NCI-H2227 (cell line): Measurements from ENCODE around the gene CLMP.
"Not testable (repeated sequence)": the region's sequence is repeated elsewhere in the genome, so short reads cannot be mapped to it uniquely, and the experiment has no call there.

ENCODE experiments used
- DNase-seq: peaks from one replicate; lab custom pipeline; 2025; ENCODE audit not compliant: unreplicated experiment; lab: John Stamatoyannopoulos, UW

Gene CLMP

DNA sequence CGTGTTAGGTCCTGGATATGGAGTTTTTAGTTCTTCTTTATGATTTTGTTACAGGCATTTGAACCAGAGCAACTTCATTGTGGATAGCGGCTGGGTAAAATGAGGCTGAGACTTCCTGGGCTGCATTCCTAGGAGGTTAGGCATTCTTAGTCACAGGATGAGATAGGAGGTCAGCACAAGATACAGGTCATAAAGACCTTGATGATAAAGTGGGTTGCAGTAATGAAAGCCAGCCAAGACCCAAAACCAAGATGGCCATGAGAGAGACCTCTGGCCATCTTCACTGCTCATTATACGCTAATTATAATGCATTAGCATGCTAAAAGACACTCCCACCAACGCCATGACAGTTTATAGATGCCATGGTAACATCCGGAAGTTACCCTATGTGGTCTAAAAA is 23.4 kb upstream of the CLMP start:
- no peak for DNase-seq

DNA sequence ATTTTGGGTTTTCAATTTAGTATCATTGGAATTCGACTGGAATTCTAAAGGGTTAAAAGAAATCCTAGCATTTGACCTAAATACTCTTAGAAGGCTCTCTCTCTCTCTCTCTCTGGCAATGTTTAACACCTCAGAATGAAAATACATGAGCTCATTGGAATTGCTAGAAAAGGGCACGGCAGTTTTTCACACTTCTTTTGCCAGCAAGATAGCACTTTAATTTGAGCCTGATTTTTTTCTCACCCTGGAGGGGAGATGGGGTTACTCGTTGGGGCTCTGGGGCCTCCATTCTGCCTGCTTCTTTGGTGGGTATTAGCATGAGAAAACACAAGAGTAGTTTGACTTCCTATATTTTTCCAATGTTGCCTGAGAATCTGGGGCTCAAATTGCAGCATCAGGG is 22.8 kb upstream of the CLMP start:
- DNase-seq, result no peak

DNA sequence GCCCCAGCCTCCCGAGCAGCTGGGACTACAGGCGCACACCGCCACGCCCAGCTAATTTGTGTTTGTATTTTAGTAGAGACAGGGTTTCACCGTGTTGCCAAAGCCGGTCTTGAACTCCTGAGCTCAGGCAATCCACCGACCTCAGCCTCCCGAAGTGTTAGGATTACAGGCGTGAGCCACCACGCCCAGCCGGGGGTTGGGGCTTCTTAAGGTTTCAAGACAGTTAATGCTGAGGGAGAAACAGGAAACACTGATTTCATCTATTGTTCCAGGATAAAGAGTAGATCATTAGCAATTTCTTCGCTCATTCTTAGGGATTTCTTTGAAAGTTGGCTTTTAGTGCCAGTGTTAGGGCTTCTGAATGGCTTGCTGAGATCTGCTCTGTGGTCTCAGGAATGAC is 21.2 kb upstream of the CLMP start:
- DNase-seq, result no peak

DNA sequence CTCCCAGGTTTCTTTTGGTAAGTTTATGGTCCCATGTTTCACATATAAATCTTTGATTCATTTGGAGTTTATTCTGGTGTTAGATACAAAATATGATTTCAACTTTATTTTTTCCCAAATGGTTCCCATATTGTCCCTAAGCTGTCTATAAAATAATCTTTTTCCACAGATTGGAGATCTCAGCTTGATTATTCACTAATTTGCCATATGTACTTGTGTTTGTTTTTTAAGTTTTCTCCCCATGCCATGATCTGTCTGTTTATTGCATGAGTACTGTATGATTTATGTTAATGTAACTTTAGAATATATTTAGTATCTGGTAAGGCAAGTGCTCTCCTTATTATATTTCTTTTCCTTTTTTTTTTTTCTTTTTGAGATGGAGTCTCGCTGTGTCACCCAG is 19.9 kb upstream of the CLMP start:
- no peak for DNase-seq

DNA sequence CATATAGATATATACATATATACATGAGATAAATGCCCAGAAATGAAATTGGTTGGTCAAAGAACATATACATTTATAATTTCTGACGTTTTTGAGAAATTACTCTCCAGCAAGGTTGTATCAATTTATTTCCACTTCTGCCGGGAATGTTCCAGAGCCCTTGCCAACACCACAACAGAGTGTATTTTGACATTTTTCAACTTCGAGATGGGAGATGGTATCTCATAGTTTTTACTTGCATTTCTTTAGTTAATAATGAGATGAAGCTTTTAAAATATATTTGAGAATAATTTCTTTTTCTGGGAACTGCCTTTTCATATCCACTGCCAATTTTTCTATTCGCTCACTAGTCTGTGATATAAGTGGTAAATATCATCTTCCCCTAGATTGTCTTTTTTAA is 19.3 kb upstream of the CLMP start:
- no peak for DNase-seq

DNA sequence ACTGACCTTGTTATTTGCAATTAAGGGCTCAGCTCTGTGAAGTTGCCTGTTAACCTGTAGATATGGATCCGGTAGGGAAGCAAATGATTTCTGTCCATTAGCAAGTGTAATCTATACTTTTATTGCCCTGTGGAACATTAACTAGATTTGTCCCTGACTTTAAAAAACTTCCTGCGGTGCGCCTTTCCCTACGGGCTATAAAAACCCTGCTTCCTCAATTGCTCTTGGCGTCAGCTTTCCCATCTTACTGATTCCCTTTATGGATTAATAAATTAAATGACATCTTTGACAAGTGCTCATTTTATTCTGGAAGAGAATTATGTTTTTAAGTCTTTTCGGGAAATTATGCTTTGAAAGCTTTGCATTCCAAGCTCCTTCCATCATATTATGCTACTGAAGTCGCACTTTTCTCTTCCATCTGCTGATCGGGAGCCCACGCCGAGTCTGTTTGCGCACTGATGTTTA is 18.3 kb upstream of the CLMP start:
- no peak for DNase-seq

DNA sequence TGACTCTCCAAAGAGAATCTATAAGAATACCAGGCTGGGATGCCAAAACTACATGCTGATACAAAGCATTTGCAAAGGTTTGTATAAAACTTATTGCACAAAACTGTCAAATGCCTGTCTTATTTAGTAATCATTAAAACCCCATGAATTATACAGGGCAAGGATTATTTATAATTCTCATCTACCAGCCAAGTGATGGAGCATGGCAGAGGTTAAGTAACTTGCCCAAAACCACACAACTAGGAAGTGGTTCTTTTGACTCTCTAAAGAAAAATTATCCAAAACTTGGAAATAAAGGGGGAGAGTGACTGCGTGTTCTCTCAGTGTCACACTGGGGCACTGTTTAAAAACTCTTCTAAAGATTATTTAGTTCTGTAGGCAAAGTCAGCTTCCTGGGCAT is 17.4 kb upstream of the CLMP start:
- DNase-seq, result no peak

DNA sequence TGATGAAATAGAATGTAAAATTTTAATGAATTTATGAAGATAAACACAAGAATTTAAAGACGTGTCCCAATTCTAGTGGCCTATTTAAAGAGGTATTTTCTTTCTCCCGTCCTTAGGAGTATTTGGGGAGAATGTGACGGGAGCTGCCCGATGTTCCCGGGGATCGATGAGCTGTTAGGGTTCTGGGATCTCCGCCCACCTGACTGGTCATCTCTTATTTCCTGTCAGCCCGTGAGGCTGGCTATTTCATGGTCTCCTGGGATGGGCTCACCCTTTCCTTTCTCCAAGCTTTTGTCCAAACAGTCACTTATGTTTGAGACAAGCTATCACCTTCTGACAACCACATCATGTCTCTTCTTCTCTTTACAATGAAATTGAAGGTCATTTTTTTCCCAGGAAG is 16.9 kb upstream of the CLMP start:
- no peak for DNase-seq

DNA sequence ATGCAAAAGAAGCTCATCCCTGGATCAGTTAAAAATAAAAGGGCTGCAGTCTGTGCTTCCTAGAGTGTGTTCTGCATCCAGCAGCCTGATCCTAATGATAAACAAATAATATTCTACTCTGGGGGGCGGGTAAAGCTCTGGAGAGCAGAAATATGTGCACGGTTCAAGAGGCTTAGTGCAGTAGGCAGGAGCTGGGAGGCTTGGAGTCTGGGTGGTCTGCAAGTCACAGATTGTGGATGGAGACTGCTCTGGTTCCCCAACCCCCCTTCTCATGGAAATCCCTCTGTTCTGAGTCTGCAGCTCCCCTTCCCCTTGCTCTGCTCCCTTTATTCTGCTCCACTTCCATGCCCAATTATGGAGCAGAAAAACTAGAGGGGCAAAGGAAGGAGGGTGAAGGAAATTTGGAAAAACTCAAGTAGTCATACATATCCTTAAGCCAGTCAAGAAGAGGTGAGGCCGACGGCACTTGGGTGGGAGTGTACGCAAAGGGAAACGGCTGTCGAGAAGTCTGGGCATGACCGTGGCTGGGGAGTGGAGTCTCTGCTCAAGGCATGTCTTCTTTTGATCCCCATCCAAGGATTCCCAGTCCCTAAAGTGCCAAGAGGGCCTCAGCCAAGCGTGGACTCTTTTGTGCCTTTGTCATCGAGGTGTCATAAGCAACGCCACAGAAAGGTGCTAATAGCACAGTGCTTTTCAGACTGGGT is 16.3 kb upstream of the CLMP start:
- DNase-seq, result no peak

DNA sequence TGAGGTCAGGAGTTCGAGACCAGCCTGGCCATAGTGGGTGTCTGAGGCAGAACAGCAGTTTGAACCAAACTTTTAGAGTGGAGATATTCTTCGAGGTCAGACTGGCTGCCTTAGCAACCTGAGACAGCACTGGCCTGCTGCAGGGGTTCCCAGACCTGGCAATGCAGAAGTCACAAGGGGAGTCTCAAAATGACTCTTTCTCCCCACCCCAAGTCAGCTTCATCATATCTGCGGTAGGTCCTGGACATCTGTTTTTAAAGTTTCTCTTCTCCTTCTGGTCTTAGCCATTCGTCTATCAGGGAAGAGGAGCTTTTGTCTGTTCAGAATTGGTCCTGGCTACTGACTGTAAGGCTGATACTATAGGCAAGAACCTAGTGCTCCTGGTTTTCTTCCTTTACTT is 14.5 kb upstream of the CLMP start:
- no peak for DNase-seq

DNA sequence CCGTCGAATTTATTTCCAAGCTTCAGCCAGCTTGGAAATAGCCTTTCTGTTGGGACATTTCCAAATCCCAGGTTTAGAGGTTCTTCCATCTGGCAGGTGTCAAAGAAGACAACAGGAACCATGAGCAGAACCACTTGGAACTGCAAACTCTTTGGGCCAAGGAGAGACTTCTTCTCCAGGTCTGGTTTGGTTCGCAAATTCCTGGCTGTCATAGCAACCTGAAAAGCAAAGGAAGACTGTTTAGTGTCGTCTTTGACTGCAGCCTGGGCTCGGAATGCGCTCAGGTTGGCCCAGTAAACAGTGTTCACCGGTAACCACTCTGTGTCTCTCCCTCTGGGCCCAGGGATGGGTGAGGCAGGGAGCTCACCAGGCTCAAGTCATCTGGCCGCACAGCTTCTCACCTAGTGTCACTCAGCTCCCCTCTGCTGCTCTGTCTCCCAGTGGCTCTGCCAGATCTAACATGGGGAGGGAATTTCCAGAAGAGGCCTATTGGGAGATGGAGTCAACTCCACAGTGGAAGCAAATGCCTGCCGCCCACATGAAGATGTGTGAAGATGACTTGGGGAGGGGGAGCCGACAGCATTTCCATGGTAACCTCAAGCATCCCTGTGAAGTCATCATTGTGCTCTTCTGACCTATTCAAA is 11.9 kb upstream of the CLMP start:
- DNase-seq, result no peak

DNA sequence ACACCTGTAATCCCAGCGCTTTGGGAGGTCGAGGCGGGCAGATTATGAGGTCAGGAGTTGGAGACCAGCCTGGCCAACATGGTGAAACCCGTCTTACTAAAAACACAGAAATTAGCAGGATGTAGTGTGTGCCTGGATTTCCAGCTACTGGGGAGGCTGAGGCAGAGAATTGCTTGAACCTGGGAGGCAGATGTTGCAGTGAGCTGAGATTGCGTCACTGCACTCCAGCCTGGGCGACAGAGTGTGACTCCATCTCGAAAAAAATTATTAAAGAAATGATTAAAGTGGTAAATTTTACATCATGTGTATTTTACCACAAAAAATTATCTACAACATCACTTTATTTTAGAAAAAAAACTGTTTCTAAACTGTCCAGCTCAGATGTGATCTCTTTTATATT is 11.0 kb upstream of the CLMP start:
- not testable (repeated sequence) for DNase-seq

DNA sequence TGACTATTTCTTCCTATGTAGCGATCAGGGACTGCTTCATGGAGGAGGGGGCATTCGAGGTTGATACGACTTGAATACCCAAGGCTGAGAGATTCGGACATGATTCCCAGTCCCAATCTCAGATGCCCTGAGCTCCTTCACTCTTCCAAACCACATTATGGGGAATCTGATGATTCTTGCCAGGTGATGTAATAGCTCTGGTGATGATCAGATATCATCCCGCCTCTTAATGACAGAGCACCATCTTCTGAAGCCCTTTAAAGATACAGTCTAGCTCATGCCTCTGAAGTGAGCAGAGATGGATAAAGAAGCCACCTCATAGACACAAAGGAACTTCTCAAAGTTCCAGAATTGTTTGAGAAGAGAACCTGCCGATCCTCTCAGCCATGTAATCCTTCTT is 8.9 kb upstream of the CLMP start:
- no peak for DNase-seq

DNA sequence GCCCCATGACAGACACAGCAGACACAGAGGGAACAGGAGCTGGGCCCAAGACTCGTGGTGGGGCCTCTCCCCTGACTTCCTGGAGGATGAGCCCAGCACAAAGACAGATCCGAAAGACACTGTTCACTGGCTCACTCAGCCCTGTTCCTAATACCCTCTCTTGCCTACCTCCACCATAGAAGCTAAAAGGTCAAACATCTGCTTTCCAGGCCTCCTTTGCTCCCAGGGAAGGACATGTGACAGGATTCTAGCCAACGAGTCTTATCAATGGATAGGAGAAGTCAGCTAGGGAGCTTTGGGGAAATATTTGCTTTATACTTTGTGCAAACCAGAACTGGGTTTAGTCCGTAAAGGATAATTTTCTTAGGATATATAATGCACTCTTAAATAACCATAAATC is 8.4 kb upstream of the CLMP start:
- DNase-seq, result no peak

DNA sequence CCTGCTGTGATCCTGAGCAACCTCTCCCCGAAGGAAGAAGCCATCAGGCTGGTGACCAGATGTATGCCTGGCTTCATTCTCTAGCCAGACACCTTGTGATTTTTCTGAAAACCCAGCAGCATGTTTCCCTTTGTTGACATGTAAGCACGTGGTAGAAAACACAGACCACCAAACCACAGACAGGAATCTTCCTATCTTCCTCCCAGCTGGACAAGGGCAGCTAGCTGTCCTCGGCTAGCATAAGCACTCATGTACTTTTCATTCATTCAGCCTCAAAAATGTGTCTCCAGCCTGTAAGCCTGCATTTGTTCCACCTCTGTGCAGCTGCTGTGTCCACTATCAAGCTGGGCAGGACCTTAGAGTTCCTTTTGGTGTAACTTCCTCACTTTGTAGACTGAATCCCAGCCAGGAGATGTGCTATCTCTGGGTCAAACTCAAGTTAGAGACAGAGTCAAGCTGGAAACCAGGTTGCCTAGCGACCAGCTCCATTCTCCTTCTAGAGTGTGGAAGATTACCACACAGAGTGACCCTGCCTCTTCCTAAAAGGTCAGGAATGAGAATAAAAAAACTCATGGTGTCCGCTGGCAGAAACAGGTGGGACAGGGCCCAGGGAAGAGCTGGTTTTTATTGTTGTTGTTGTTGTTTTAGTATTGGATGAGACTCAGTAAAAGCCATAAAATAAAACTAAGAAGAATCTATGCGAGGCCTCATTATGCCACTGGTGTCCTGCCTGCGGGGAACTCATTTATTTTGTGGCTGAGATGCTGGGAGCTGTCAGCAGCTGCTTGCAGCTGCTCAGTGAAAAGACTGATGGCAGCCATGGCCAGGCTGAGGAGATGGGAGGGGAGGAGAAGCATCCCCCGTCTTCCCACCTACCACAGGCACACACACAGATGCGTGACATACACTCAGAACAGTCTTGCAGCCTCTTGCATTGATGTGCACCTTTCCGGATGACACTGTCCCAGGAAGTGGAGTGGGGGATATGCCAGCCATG is 7.4 kb upstream of the CLMP start:
- peak; percentile 38 for DNase-seq

DNA sequence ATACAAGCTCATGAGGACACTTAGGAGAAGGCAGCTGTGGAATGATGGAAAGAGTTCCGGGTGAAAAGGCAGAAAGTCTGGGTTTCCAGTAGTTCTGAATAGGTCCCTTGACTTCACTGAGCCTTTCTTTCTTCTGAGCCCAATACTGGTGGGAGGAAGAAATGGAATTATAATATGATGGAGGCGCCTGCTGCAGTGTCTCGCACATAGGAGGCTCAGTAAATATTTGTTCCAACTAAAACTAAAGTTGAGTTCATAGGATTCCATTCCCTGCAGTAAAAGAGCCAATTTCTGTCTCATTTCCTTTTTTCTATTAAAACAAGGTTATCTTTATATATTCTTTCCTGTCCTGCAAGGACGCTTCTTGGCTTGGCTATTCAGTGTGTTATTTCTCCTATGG is 5.2 kb upstream of the CLMP start:
- DNase-seq, result no peak

DNA sequence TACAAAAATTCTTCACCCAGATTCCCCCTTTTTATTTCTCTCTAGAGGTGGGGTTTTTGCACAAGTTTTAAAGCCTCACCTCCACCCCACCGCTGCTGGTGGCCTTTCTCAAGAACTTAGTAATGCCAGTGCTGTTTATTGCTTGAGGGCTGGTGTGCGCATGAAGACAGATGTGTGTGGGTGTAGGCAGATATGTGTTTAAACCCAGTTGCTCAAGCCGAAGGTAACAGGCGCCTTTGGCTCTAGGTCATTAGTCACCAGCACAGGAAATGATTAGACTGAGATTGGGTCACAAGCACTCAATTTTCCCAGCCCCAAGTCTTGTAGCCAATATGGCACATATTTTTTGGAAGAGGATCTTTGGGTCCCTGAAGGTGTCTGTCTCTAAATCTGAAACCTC is 2.7 kb upstream of the CLMP start:
- no peak for DNase-seq

DNA sequence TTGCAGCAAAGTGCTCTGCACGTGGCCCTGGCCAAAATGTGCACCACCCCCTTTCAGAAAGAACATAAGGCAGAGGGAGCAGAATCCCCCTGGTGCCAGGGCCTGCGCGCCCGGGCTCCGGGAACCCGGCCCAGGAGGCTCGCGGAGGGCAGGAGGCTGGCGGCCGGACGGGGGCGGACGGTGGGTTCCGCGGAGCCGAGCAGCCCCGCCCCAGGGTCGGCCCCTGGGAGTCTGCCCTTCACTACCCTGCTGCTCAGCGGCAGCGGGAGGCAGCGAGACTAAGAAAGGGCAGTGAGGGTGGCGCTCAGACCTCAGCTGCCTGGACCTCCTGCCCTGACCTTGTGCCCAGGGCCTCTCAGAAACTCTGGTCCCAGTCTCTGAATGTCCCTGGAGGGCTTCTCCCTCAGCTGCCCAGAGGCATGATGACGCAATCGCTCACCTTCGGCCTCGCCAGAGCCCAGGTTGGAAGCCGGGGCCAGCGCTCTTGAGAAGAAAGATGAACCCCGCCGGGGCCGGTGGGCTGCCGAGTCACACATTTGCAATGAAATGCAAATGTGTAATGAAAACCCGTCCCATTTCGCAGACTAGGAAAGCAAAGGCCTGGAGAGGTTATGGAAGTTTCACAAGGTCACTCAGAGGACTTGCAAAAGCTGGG is 1.1 kb upstream of the CLMP start:
- no peak for DNase-seq

DNA sequence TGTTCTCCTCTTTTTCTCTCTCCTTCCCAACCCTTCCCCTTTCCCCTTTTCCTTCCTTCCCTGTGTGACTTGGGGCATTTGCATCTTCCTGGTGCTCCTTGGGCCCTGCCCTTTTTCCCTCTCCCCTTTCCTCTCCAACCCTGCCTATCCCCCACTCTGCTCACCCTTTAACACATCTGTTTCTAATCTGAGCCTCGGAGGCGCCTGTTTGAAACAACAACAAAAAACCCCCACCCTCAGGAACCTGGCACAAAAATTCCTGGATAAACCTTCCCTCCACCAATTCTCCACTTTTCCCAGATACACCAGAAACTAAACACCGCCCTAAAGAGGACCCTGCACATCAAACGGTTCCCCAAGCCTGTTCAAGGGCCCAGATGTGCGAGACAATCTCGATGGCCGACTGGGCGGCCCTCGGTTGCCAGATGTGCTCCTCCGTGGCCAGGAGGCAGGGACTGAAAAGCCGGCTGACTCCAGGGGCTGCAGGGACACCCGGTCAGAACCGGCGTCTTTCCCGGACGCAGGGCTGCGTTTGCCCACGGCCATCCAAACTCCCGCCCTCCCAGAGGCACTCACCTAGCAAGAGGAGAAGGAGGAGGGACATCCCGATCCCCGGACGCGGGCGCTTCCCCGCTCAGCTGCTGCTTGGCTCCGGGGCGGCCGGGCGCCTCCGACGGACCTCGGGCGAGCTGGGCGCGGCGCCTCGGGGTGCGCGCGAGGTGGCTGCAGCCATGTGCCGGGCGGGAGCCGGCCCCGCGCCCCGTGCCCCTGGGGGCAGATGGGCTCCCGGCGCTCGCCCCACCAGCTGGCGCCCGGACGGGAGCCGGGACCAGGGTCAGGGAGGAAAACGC is 486 bp downstream of the CLMP start:
- peak; percentile 51 for DNase-seq

DNA sequence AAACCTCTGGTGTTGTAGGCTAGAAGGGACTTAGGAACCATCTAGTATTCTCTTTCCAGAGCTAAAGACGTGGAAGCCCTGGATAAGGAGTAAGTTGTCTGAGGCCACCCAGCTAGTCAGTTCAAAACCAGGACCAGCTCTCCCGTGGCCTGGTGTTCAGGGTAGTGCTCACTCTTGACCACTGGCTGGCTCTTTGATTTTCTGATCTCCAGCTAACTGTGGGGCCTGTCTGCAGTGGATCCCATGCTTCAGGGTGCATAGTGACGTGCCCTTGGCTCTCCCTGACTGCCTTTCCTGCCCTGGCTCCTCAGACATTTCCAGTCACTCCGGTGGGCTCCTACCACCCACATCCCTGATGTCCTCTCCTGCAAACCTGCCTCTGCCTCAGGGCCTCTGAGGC is 1.3 kb downstream of the CLMP start:
- DNase-seq, result no peak
